Central memory CD8-positive, alpha-beta T cell (primary cell): ENCODE results near the gene ANKS1B.

Experiments
- ATAC-seq: fragments of 150-1000 bp; cut with Tn5 transposase; replicated peaks from 2 replicates; pipeline ENCODE4 v1.10.0; 2022; ENCODE audit warnings: mild to moderate bottlenecking, moderate FRiP score, moderate number of reproducible peaks; ENCODE audit not compliant: poor library complexity, severe bottlenecking; ENCODE audit errors: extremely low read depth
- DNase-seq, 2 donors: peaks; one replicate each; pipeline ENCODE4 v3.0.0; 2021; ENCODE audit warnings: low spot score in 2 of 2
- H3K27ac Mint-ChIP-seq: one replicate; pipeline ENCODE4 v1.8.0; 2022; ENCODE audit warnings: low read depth, mild to moderate bottlenecking, moderate library complexity, mixed read lengths
- H3K27me3 Mint-ChIP-seq: one replicate; pipeline ENCODE4 v1.8.0; 2022; ENCODE audit warnings: mixed read lengths
- H3K36me3 Mint-ChIP-seq: one replicate; pipeline ENCODE4 v1.8.0; 2022; ENCODE audit warnings: mild to moderate bottlenecking, moderate library complexity, mixed read lengths; ENCODE audit not compliant: insufficient read depth
- H3K4me1 Mint-ChIP-seq: one replicate; pipeline ENCODE4 v1.8.0; 2022; ENCODE audit warnings: mixed read lengths
- H3K4me3 Mint-ChIP-seq: one replicate; pipeline ENCODE4 v1.8.0; 2022; ENCODE audit warnings: mild to moderate bottlenecking, moderate library complexity, mixed read lengths
- H3K9me3 Mint-ChIP-seq: one replicate; pipeline ENCODE4 v1.8.0; 2022; ENCODE audit warnings: mixed read lengths

ANKS1B gene

GRCh38 chr12:99381992-99382391 is 602.7 kb downstream of the ANKS1B start:
- Mint-ChIP-seq H3K4me3 (no peak overlapping the region), H3K27me3 (no peaks in the 10 kb centered on the region), H3K36me3 (no peaks in the 10 kb centered on the region), H3K4me1 (no peaks in the 10 kb centered on the region), H3K9me3 (peaks cover 5% of the 10 kb centered on the region), H3K27ac (no peak overlapping the region)
- no peak for ATAC-seq
- DNase-seq: no peak

DNA sequence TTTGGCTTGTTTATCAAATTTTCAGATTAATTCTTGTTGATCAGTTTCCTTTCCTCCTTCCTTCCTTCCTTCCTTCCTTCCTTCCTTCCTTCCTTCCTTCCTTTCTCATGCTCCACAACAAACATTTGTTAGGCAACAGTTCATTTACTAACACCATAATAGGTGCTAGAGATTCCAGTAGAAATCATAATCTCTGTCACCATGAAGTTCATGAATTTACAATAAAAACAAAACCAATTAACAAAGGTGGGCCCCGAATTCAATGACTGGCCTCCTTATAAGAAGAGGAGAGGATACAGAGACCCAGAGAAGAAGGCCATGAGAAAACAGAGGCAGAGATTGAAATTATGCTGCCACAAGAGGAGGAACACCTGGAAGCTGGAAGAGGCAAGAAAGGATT is 604.0 kb downstream of the ANKS1B start:
- H3K4me3 Mint-ChIP-seq: no peak overlapping the region
- H3K36me3 Mint-ChIP-seq: no peaks in the 10 kb centered on the region
- H3K4me1 Mint-ChIP-seq: no peaks in the 10 kb centered on the region
- peaks cover 5% of the 10 kb centered on the region for H3K9me3 Mint-ChIP-seq
- no peaks in the 10 kb centered on the region for H3K27me3 Mint-ChIP-seq
- no peak overlapping the region for H3K27ac Mint-ChIP-seq
- DNase-seq: no peak
- no peak for ATAC-seq

DNA sequence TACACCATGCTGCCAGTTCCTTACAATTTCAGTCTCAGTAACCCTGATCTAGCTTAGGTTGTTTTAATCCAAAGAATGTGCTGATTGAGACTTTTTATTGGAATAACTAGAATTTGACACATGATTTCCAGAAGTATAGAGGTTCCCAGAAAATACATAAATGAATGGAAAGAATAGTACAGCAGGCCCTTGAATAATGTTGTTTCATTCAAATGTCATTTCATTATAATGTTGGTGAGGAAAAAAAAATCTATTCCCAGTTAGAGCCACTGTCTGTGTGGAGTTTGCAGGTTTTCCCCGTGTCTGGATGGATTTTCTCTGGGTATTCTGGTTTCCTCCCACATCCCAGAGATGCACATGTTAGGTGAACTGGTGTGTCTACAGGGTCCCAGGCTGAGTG is 610.7 kb downstream of the ANKS1B start:
- ATAC-seq (no peak), DNase-seq (no peak)
- H3K4me3 Mint-ChIP-seq: no peak overlapping the region
- no peaks in the 10 kb centered on the region for H3K27me3 Mint-ChIP-seq
- no peaks in the 10 kb centered on the region for H3K4me1 Mint-ChIP-seq
- H3K36me3 Mint-ChIP-seq: no peaks in the 10 kb centered on the region
- H3K9me3 Mint-ChIP-seq: peaks cover 10% of the 10 kb centered on the region
- no peak overlapping the region for H3K27ac Mint-ChIP-seq

GRCh38 chr12:99372257-99372920 is 612.3 kb downstream of the ANKS1B start:
- H3K36me3 Mint-ChIP-seq: no peaks in the 10 kb centered on the region
- peaks cover 10% of the 10 kb centered on the region for H3K9me3 Mint-ChIP-seq
- no peaks in the 10 kb centered on the region for H3K4me1 Mint-ChIP-seq
- no peak overlapping the region for H3K27ac Mint-ChIP-seq
- ATAC-seq (no peak), DNase-seq (no peak)
- H3K4me3 Mint-ChIP-seq: no peak overlapping the region
- H3K27me3 Mint-ChIP-seq: no peaks in the 10 kb centered on the region

- Mint-ChIP-seq H3K9me3 (peaks cover 10% of the 10 kb centered on the region), H3K4me1 (no peaks in the 10 kb centered on the region), H3K27ac (no peak overlapping the region), H3K4me3 (no peak overlapping the region), H3K36me3 (no peaks in the 10 kb centered on the region), H3K27me3 (no peaks in the 10 kb centered on the region)
- ATAC-seq (no peak), DNase-seq (no peak)
Observed at GRCh38 chr12:99370421-99371138, 614.2 kb downstream of the ANKS1B start.

- Mint-ChIP-seq H3K27ac (no peak overlapping the region), H3K36me3 (no peaks in the 10 kb centered on the region), H3K4me1 (no peaks in the 10 kb centered on the region), H3K27me3 (no peaks in the 10 kb centered on the region), H3K9me3 (peaks cover 24% of the 10 kb centered on the region), H3K4me3 (no peak overlapping the region)
- DNase-seq: no peak
- no peak for ATAC-seq
Observed at GRCh38 chr12:99367181-99367580, 617.6 kb downstream of the ANKS1B start.

DNA sequence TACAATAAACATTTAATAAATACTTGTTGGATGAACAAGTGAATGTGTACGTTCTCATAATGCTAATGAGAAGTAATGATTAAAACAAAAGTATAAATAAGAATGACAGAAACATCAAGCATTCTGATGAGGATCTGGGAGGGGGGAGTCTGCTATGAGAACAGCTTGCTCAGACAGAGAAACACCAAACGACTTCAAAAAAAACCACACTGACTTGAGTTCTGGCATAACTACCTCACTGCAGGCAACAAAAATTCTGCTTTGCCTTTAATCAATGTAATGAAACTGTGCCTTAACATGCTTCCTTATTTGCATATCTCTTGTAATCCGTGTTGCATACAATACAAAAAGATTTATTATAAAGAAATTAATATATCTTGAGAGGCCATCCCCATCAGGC is 632.5 kb downstream of the ANKS1B start:
- H3K4me3 Mint-ChIP-seq: no peak overlapping the region
- no peak for DNase-seq
- H3K9me3 Mint-ChIP-seq: peaks cover 14% of the 10 kb centered on the region
- no peaks in the 10 kb centered on the region for H3K36me3 Mint-ChIP-seq
- ATAC-seq: no peak
- no peak overlapping the region for H3K27ac Mint-ChIP-seq
- no peaks in the 10 kb centered on the region for H3K27me3 Mint-ChIP-seq
- H3K4me1 Mint-ChIP-seq: no peaks in the 10 kb centered on the region

- Mint-ChIP-seq H3K27ac (no peak overlapping the region), H3K4me3 (no peak overlapping the region), H3K9me3 (peaks cover 16% of the 10 kb centered on the region), H3K36me3 (no peaks in the 10 kb centered on the region), H3K27me3 (no peaks in the 10 kb centered on the region), H3K4me1 (no peaks in the 10 kb centered on the region)
- ATAC-seq (no peak), DNase-seq (no peak)
Observed at GRCh38 chr12:99343960-99344359, 640.8 kb downstream of the ANKS1B start.

DNA sequence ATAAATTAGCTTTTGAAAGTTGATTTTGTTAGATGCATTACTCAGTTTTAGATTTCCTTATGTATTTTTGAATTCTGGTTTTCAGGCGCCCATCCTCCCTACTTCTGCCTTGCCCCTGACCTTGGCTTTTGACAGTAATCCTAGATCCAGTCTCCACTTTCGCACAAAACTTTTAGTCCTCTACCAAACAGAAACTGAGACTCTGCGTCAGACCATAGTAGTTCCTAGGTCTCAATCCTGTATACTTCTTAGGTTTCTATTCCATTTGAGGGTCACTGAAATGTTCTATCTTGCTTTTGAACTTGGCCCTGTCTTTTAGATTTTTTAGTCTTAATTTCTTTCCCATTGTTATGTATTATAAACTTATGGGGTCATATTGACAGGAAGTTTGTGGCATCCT is 645.1 kb downstream of the ANKS1B start:
- no peak for ATAC-seq
- no peak overlapping the region for H3K4me3 Mint-ChIP-seq
- no peak overlapping the region for H3K27ac Mint-ChIP-seq
- H3K27me3 Mint-ChIP-seq: no peaks in the 10 kb centered on the region
- no peaks in the 10 kb centered on the region for H3K4me1 Mint-ChIP-seq
- DNase-seq: no peak
- peaks cover 26% of the 10 kb centered on the region for H3K9me3 Mint-ChIP-seq
- no peaks in the 10 kb centered on the region for H3K36me3 Mint-ChIP-seq

- Mint-ChIP-seq H3K27ac (no peak overlapping the region), H3K4me1 (no peaks in the 10 kb centered on the region), H3K36me3 (no peaks in the 10 kb centered on the region), H3K9me3 (peaks cover 24% of the 10 kb centered on the region), H3K4me3 (no peak overlapping the region), H3K27me3 (no peaks in the 10 kb centered on the region)
- ATAC-seq (no peak), DNase-seq (no peak)
Observed at GRCh38 chr12:99334285-99335056, 650.3 kb downstream of the ANKS1B start.

- peaks cover 19% of the 10 kb centered on the region for H3K9me3 Mint-ChIP-seq
- no peak overlapping the region for H3K27ac Mint-ChIP-seq
- no peak for ATAC-seq
- H3K4me3 Mint-ChIP-seq: no peak overlapping the region
- H3K27me3 Mint-ChIP-seq: no peaks in the 10 kb centered on the region
- H3K36me3 Mint-ChIP-seq: no peaks in the 10 kb centered on the region
- DNase-seq: no peak
- no peaks in the 10 kb centered on the region for H3K4me1 Mint-ChIP-seq
Observed at GRCh38 chr12:99332936-99333591, 651.7 kb downstream of the ANKS1B start.

DNA sequence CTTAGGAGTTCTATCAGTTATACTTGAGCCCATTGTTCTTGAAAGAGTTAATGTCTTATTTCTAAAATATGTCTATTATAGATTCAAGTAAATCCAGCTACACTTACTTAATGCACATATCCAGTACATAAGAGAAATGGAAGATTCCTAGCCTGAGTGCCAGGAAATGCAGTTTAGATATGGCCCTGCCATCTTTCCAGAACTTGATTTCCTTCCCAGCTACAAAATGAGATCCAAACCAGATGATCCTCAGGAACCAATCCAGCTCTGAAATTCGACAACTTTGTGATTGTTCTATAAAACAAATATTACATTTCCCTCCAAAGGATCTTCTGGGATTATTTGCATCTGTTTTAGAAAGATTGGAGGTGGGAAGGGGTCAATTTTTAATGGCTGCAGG is 654.5 kb downstream of the ANKS1B start:
- Mint-ChIP-seq H3K4me1 (no peaks in the 10 kb centered on the region), H3K27me3 (no peaks in the 10 kb centered on the region), H3K9me3 (peaks cover 6% of the 10 kb centered on the region), H3K27ac (no peak overlapping the region), H3K4me3 (no peak overlapping the region), H3K36me3 (no peaks in the 10 kb centered on the region)
- DNase-seq: no peak
- no peak for ATAC-seq
